ENCODE measurements around the gene EXOSC2. TPM values are rescaled to one million over a fixed set of nuclear protein-coding genes. Genes with fewer than 3 reads are reported as not detected.

The EXOSC2 gene
- total RNA-seq, 2 donors from 2014 or later, result 7.3 to 15.9 TPM

DNA sequence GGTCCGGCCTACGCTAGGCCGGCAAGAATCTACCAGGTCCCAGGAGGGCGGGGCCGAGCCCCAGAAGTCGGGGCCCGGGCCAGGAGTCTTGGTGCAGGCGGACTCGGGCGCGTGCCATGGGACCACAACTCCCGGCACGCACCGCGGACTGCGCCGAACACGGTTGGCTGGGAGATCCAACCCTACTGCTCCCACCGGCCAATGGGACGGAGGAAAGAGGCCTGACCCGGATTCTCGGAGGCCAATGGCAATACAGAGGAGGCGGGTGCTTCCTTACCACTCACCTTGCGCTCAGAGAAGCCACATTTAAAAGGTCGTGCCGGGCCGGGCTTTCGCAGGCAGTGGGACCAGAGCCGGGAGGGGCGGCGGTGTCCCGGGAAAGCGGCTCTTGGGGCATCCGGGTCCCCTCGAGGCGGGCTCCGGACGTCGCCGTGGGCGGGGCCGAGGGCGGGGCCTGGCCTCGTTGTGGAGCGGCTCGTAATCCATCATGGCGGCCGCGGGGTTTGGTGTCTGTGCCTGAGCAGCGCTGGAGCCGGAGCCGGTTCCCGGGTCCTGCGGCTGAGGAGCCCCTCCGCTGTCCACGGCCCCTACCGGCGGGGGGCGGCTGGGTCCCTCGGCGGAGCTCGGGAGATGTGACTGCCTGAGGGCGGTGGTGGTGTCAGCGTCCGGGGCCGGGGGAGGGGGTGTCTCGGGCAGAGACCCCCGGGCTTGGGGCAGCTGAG is 19.1 kb downstream of the EXOSC2 start:
- Histone ChIP-seq H3K4me1 (peaks cover 0 to 34% of the 10 kb centered on the region in 2 donors), H3K9me3 (no peaks in the 10 kb centered on the region), H3K36me3 (no peaks in the 10 kb centered on the region), H3K4me3 (peak overlapping the region; percentile 95), H3K27ac (peak overlapping the region; percentile 95 to 98), H3K27me3 (no peaks in the 10 kb centered on the region)
- TF ChIP-seq, protein P1, sequence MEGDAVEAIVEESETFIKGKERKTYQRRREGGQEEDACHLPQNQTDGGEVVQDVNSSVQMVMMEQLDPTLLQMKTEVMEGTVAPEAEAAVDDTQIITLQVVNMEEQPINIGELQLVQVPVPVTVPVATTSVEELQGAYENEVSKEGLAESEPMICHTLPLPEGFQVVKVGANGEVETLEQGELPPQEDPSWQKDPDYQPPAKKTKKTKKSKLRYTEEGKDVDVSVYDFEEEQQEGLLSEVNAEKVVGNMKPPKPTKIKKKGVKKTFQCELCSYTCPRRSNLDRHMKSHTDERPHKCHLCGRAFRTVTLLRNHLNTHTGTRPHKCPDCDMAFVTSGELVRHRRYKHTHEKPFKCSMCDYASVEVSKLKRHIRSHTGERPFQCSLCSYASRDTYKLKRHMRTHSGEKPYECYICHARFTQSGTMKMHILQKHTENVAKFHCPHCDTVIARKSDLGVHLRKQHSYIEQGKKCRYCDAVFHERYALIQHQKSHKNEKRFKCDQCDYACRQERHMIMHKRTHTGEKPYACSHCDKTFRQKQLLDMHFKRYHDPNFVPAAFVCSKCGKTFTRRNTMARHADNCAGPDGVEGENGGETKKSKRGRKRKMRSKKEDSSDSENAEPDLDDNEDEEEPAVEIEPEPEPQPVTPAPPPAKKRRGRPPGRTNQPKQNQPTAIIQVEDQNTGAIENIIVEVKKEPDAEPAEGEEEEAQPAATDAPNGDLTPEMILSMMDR (IDR thresholded peaks at IDR 0.05), result no peak
- DNase-seq (ENCODE audit: low spot score), result peak; percentile 99

DNA sequence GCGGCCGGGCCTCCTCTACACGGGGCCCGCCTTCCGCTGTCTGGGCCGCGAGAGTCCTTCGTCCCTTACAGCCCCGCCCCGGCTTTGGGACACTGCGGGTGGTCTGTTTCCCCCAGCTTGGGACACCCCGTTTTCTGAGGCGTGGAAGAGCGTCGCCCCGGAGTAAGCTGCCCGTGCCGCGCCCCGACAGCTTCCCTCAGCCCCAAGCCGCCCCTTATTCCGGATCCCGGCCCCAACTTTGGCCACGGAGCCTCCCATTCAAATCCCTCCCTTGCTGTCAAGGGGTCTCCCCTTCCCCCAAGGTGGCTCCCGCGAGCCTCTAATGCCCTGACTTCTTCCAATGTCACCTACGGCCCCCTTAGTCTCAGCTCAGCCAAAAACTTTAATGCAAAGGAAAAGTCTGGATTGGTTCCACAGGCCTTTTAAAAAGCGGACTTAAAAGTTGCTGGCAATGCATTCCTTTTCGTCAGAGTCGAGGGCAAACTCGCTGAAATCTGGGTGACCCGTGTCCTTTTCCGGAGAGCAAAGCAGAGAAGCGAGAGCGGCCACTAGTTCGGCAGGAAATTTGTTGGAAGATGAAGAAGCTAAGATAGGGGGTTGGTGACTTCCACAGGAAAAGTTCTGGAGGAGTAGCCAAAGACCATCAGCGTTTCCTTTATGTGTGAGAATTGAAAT is 19.8 kb downstream of the EXOSC2 start:
- peak; percentile 73 for DNase-seq (ENCODE audit: low spot score)
- TF ChIP-seq, protein P1 (IDR thresholded peaks at IDR 0.05), result no peak
- Histone ChIP-seq H3K9me3 (no peaks in the 10 kb centered on the region), H3K27me3 (no peaks in the 10 kb centered on the region), H3K27ac (peak overlapping the region; percentile 95 to 98), H3K4me1 (peaks cover 0 to 34% of the 10 kb centered on the region in 2 donors), H3K4me3 (peak overlapping the region; percentile 95), H3K36me3 (no peaks in the 10 kb centered on the region)

DNA sequence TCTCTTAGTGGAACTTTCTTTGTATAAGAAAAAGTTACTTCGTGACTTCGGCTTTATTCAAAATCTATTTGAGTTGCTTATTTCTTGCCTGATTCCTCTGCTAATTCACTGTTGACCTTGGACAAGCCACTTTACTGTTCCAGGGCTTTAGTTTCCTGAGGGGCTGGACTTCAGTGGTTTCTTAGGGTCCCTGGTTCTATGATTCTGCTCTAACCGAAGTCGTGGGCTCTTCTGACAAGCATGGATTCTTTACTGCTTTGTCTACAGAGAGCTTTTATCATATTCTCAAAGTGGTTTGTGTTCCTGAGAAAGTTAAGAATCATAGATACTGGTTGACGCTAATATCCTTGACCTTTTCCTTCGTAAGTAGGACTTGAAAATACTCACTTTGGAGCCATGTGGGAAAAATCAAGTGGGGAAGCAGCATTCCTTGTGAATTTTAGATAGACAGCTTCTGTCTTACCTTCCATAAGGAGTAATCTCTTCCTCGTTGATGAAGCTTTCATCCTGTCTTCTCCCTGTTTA is 21.1 kb downstream of the EXOSC2 start:
- peaks cover 0 to 34% of the 10 kb centered on the region in 2 donors for H3K4me1 ChIP-seq

DNA sequence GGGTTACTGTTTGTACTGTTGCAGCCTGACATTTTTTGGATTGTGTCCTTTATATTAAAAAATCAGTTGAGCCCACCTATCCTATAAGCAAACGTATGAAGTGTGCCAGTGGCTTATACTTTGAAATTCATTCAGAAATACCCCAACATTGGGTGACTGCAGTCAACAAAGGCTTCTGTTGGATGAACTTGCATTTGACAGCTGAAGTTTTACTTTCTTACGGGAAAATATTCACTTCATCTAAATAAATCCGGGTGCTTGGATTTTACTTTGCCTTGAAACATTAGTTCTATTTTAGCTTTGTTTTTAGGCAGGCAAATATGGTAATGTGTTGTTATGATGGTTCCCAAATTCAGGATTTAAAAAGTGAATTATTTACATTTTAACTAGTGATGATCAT is 21.7 kb downstream of the EXOSC2 start:
- TF ChIP-seq, protein P1 (IDR thresholded peaks at IDR 0.05), result no peak
- peaks cover 0 to 34% of the 10 kb centered on the region in 2 donors for H3K4me1 ChIP-seq
- DNase-seq (ENCODE audit: low spot score), result no peak
- H3K27ac ChIP-seq, result peak overlapping the region; percentile 95 to 98
- H3K4me3 ChIP-seq, result peak overlapping the region; percentile 95
- H3K27me3 ChIP-seq, result no peaks in the 10 kb centered on the region
- H3K9me3 ChIP-seq, result no peaks in the 10 kb centered on the region
- no peaks in the 10 kb centered on the region for H3K36me3 ChIP-seq

More for the DNA sequence above, 21.1 kb downstream of the EXOSC2 start:
- no peaks in the 10 kb centered on the region for H3K9me3 ChIP-seq
- H3K27me3 ChIP-seq, result no peaks in the 10 kb centered on the region
- no peaks in the 10 kb centered on the region for H3K36me3 ChIP-seq
- TF ChIP-seq, protein P1 (IDR thresholded peaks at IDR 0.05), result no peak
- peak overlapping the region; percentile 95 to 98 for H3K27ac ChIP-seq
- H3K4me3 ChIP-seq, result peak overlapping the region; percentile 95
- no peak for DNase-seq (ENCODE audit: low spot score)

DNA sequence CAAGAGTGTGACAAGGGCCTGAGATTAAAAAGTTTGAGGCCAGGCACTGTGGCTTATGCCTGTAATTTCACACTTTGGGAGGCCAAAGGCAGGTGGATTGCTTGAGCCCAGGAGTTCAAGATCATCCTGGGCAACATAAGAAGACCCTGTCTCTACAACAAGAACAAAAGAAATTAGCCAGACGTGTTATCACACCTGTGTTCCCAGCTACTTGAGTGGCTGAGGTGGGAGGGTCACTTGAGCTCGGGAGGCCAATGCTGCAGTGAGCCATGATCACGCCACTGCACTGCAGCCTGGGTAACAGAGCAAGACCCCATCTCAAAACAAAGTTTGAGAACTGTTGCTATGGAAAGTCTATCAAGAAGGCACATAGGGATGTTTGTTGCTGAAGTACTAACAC is 25.0 kb downstream of the EXOSC2 start:
- Histone ChIP-seq H3K4me1 (peaks cover 0 to 29% of the 10 kb centered on the region in 2 donors), H3K27me3 (no peaks in the 10 kb centered on the region), H3K36me3 (no peaks in the 10 kb centered on the region), H3K4me3 (no peak overlapping the region), H3K9me3 (no peaks in the 10 kb centered on the region), H3K27ac (no peak overlapping the region)
- TF ChIP-seq, protein P1 (IDR thresholded peaks at IDR 0.05), result no peak
- DNase-seq (ENCODE audit: low spot score), result no peak
